HG03139 (cell line): ENCODE results near the gene TRAPPC10.

Experiments used
- ATAC-seq: cut with Tn5 transposase; IDR thresholded peaks from one replicate; pipeline ENCODE4 v1.9.1; 2021; ENCODE audit not compliant: unreplicated experiment

Gene TRAPPC10

DNA sequence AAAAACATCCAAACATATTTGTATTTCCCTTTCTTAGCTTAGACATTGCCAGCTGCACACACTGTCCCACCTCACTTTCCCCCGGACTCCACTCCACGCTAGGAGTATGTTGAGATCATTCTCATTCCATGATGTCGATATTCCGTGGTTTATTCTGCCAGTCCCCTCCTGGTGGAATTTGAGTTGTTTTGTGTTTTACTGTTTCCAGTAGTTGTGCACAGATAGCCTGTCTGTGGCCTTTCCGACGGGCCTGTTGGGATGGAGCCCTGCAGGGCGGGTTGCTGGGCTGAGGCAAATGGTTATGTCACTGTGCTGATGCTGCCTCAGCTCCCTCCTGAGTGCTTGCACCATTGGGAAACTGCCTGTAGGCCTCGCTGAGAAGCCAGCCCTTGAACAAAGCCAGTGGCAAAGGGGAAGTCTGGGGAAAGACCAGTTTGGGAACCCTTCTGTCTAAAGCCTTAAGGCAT, 12.8 kb downstream of the TRAPPC10 start:
- no peak for ATAC-seq

- no peak for ATAC-seq
Observed at GRCh38 chr21:44027607-44028286, 15.6 kb downstream of the TRAPPC10 start.

GRCh38 chr21:44028287-44028659, 16.2 kb downstream of the TRAPPC10 start:
- no peak for ATAC-seq

DNA sequence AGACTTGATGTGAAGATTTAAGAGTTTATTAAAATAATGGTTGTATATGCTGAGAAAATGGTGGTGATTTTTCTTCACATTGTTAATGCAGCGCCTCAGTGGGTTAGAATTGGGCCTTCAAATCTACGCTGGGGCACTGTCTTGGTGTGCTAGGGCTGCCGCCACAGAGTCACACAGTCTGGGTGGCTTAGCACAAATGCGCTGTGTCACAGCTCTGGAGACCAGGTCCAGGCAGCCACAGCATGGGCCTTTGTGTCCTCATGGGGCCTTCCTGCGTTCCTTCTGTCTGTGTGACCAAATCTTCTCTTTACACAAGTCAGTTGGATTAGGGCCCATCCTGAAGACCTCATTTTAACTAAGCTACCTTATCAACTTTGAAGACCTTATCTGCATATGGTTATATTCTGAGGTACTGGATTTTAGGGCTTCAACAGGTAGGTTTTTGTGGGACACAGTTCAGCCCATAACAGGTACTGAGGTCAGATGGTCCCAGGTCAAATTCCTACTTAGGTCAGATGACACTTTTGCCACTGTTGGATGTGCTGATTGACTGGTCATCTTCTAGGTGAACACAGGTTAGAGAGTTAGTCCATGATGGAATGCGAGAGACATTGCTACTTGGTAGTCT, 17.5 kb downstream of the TRAPPC10 start:
- no peak for ATAC-seq

DNA sequence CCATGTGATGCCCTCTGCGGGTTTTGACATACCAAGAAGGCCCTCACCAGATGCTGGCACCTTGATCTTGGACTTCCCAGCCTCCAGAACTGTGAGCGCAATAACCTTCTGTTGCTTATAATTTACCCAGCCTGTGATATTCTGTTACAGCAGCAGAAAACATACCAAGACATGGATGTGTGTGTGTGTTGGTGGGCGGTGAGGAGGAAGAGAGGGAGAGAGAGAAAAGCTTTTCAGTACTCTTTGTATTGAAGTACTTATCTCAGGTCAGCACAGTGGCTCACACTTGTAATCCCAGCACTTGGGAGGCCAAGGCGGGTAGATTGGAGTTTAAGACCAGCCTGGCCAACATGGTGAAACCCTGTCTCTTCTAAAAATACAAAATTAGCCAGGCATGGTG, 23.1 kb downstream of the TRAPPC10 start:
- no peak for ATAC-seq

DNA sequence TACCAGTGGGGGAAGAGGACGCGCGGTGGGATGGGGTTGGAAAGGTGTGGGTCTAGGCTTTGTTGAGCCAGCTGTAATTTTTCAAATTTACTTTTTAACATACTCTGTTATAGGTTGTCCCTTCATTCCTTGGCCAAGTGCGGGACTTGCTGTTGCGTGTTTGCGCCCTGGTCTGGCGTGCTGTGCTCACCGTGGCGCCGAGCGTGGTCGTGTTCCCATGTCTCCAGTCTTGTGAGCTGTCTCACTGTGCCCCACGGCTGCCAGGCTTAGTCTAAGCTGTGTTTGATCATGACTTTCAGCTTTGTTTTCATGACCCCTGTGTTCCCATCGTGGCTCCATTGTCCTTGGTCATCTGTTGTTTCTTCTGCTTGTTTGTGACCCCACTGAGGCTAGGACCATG, 26.0 kb downstream of the TRAPPC10 start:
- ATAC-seq: no peak

DNA sequence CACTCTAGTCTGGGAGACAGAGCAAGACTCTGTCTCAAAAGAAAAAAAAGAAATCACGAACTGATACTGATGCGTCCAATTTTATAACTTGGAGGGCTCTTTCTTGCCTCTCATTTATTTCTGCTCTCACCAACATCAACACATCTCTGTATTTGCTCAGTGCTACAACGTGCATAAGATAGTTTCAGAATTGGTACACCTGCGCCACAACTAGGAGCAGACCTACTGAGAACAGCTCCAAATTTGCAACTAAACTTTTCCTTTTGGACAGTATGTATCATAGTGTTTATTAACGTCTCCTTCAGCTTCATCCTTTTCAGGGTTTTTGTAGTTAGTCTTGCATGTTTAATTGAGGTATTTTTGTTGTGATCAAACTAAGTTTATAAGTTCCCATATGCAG, 27.7 kb downstream of the TRAPPC10 start:
- ATAC-seq: no peak

- ATAC-seq: no peak
Observed at GRCh38 chr21:44043613-44044012, 31.5 kb downstream of the TRAPPC10 start.

- no peak for ATAC-seq
Observed at GRCh38 chr21:44046734-44047133, 34.6 kb downstream of the TRAPPC10 start.

DNA sequence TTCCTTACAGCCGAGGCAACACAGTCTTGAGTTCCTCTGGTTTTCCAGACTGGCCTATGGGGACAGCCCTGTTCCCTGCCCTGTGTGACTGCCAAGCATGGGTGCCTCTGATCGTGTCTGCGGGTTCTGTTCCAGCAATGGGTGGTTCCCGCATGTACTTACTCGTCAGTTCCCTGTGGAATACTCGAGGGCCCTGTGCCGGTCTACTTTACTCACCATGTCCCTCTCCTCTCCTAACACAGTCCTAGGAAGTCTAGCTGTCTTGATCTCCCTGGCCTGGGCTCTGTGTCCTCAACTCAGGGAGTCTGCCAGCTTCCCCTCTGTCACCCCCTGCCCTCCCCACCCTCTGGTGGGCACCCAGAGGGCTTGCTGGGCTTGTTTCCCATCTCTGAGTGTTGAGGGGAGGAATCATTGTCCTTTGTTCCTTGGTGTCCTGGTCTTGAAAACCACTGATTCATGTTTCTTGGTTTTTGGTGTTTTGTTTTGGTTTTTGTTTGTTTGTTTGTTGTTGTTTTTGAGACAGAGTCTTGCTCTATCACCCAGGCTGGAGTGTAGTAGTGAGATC, 36.0 kb downstream of the TRAPPC10 start:
- ATAC-seq: no peak

DNA sequence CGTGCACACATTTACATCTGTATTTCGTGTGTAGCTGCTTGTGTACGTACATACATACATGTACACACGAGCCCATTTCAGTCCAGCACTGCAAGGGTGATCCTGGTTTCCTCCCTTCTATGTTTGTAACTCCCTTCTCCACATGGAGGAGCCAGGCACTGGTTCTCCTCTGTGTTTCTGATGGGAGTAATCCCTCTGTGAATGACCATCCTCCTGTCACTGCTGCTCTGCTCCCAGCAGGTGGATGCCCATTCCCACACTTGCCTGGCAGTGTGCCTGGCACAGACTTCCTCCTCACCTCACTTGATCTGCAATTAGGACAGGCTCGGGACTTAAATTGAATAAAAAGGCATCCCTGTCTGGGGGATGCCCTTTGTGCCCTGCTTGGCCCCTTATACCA, 37.1 kb downstream of the TRAPPC10 start:
- no peak for ATAC-seq

DNA sequence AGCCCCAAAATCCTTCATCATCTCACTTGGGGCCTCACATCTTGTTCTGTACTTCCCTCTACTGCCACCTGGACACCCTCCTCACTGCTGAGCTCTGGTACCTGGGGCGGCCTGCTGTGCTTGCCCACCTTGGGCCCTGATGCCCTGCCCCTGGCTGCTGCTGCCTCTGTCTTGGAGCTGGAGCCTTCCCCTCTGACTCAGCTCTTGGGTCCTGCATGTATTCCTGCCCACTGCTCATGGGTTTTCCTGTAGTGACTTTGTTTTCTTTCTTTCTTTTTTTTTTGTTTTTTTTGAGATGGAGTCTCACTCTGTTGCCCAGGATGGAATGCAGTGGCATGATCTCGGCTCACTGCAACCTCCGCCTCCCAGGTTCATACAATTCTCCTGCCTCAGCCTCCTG, 37.5 kb downstream of the TRAPPC10 start:
- no peak for ATAC-seq

DNA sequence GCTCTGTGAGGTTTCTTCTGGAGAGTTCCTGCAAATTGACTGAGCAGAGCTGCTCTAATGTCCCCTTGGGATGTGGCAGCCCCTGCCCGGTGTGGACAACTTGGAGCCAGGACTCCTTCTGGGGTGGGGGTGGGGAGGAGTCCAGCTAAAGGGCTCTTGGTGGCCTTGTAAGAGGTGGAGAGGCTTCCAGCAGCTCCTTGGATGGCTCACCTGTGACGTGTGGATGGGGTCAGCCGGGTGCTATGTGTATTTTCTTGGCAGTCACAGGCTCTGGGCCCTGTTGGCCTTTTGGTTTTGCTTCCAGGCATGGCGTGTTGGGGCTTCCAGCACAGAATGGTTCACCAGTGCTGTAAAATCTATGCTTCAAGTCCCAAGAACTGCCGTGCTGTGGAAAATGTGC, 38.2 kb downstream of the TRAPPC10 start:
- ATAC-seq: no peak

- ATAC-seq: no peak
Observed at GRCh38 chr21:44051462-44051941, 39.4 kb downstream of the TRAPPC10 start.

GRCh38 chr21:44052071-44052829, 40.1 kb downstream of the TRAPPC10 start:
- ATAC-seq: no peak

DNA sequence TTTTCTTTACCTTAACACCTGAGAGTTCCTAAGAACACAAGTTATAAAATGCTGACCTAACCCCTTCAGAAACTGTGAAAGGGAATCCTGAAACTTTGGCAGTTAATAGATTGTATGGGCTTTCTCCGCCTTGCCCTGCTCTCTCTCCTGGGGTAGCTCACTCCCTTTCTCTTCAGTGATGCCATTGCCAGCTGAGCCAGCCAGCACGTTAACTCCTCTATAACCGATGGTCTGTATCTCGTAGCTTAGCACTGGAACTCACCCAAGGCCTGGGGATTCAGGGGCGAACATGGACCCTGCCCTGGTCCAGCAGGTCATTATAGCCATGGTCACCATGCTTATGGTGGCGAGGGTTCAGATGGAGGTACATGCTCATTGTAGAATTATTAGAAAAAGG, 40.7 kb downstream of the TRAPPC10 start:
- no peak for ATAC-seq

- ATAC-seq: no peak
Observed at GRCh38 chr21:44053567-44053966, 41.5 kb downstream of the TRAPPC10 start.

- ATAC-seq: no peak
Observed at GRCh38 chr21:44054710-44055109, 42.6 kb downstream of the TRAPPC10 start.

GRCh38 chr21:44057055-44057454, 44.9 kb downstream of the TRAPPC10 start:
- no peak for ATAC-seq

GRCh38 chr21:44057960-44058651, 46.0 kb downstream of the TRAPPC10 start:
- ATAC-seq: no peak

GRCh38 chr21:44058652-44058964, 46.5 kb downstream of the TRAPPC10 start:
- ATAC-seq: no peak
